OCI-LY3 (cell line): ENCODE results near the gene CHD9.

Experiments used
- EZH2phosphoT487 ChIP-seq: fragments of 200-600 bp; shearing (Covaris generic); IDR thresholded peaks from 2 replicates; pipeline ENCODE4 v1.6.1; 2018; ENCODE audit warnings: antibody characterized with exemption, mixed run types, low read depth
- TF ChIP-seq, protein P1 (sequence below): fragments of 200-600, 300-600 bp; sonication (generic); IDR thresholded peaks from 2 replicates; pipeline ENCODE4 v1.5.1; 2014; ENCODE audit warnings: antibody characterized with exemption, low read length, low read depth

DNA sequence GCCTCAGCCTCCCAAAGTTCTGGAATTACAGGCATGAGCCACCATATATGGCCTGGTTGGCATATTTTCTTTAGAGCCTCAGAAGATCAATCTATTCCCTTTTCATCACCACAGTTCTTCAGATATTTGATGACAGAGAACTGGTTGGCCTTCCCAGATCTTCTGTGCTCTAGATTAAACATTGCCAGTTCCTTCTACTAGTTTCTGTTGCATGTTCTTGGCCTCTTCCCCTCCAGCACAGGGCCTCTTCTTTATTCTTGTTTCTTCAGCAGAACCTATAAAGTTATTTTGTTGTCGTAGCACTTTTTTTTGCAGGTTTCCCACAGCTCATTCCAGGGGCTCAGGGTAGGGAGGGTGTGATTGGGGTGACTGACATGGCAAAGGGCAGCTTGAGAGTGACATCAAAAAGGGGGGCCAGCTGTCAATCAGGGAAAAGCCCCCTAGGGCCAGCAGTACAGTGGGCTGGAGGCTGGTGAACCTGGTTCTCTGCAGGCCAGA is 9.3 kb downstream of the CHD9 start:
- TF ChIP-seq, protein P1, sequence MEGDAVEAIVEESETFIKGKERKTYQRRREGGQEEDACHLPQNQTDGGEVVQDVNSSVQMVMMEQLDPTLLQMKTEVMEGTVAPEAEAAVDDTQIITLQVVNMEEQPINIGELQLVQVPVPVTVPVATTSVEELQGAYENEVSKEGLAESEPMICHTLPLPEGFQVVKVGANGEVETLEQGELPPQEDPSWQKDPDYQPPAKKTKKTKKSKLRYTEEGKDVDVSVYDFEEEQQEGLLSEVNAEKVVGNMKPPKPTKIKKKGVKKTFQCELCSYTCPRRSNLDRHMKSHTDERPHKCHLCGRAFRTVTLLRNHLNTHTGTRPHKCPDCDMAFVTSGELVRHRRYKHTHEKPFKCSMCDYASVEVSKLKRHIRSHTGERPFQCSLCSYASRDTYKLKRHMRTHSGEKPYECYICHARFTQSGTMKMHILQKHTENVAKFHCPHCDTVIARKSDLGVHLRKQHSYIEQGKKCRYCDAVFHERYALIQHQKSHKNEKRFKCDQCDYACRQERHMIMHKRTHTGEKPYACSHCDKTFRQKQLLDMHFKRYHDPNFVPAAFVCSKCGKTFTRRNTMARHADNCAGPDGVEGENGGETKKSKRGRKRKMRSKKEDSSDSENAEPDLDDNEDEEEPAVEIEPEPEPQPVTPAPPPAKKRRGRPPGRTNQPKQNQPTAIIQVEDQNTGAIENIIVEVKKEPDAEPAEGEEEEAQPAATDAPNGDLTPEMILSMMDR: no peak
- TF ChIP-seq EZH2phosphoT487: no peak
